GM10847 (cell line): ENCODE results near the gene MMADHC.

Source experiments
- POLR2A ChIP-seq: IDR thresholded peaks from 2 replicates; pipeline ENCODE4 v1.6.1; 2011; ENCODE audit not compliant: insufficient read length; ENCODE audit errors: extremely low read depth

Gene MMADHC

GRCh38 chr2:149538138-149538833 is 49.3 kb downstream of the MMADHC start:
- TF ChIP-seq POLR2A, result no peak

DNA sequence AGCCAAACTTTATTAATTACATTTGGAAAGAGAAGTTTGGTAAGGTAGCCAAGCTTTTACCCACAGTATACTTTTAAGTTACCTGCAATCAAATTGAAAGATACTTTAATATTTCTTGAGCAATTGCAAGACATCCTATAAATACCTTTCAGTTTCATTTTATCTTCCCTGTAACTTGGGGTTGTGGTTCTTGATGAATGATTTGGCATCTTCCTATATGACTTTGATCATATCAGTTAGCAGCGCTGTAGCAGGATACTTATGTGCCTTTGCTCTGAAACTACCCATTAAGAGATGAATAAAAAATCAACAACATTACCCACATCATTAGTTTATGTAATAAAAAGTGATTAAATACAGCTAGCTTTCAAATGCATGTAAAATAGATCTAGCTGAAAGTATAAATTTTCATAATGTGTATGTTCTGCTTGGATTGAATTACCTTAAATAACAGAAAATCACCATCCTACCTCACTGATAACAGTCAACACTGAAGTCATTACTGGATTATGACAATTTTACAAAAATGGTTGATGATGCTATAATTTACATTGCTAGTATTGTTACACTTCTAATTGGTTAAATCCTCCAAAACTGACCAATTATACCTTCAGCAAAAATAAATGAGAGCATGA is 50.4 kb downstream of the MMADHC start:
- TF ChIP-seq POLR2A, result no peak

- no peak for TF ChIP-seq POLR2A
Measured at GRCh38 chr2:149536649-149537048, 50.9 kb downstream of the MMADHC start.

DNA sequence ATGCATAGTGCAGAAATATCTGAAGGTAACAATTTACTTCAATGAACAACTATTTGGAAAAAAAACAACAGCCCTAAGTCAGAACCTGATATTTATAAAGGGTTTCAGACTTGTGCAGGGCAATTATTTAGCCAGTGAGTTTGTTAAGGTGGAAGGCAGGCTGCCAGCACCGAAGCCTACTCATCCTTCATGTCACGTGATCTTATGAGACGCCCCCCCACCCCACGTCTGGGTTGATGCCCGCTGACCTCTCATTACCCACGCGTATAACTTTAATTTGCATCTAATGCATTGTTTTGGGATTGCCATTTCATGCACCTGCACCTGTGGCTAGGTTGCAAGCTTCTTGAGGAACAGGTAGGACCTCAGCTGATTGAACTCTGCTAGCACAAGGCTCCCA is 52.9 kb downstream of the MMADHC start:
- TF ChIP-seq POLR2A, result no peak

DNA sequence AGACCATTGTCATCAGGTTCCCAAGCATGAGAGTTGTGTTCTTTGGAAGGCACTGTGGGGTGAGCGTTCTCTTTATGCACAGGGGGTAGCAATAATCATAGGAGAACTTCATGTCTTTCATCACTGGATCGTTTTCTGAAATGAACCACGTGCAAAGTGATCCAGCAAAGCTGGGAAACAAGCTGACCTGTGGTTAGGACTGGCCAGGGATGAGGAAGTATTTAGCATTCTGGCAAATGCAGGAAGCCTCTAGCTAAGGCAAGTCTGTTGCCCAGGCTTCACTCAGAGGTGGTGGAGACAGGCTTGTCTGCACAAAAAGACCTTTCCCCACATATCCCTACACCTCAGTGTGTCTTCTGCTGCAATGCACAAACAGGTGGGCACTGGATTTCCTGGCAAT is 58.6 kb downstream of the MMADHC start:
- TF ChIP-seq POLR2A, result no peak

- no peak for TF ChIP-seq POLR2A
Measured at GRCh38 chr2:149527998-149528755, 59.4 kb downstream of the MMADHC start.

DNA sequence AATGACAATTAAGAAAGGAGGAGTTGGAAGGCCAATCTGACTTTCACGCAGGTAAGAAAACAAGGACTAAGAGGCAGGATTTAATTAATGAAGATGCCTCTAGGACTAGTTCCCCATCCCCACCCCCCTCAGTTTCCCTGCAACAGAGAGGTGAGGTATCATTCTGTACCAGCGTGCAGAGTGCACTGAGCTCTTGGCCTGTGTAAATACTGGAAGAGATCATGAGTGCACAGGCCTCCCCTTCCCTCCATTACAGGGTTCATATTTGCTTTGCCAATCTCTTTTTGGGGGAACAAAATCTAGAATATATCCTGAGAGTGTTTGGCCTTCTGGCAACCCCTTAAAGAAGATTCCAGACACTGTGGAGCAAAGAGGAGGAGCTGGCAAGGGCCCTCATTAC is 60.9 kb downstream of the MMADHC start:
- no peak for TF ChIP-seq POLR2A

DNA sequence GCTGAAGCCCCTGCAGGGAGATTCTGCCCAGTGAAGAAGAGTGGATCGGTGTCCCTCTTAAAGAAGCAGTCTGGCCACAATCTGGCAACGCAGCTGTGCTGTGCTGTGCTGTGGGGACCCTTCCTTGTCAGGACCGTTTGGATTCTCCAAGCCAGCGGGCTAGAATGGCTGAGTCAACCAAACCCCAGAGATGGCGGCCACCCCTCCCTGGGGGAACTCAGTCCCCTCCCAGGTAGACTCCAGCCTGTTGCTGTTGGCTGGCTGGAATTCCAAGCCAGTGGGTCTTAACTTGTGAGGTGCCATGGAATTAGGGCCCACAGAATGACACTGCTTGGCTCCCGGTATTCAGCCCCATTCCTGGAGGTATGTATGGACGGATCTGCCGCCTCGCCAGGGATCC is 62.3 kb downstream of the MMADHC start:
- no peak for TF ChIP-seq POLR2A
